ENCODE results near the gene KRTAP19-8. TPM values are rescaled to one million over a fixed set of nuclear protein-coding genes. Genes with fewer than 3 reads are reported as not detected.

KRTAP19-8 gene
- total RNA-seq, 1 donor = not detected

GRCh38 chr21:31072533-31072932 is 34.3 kb upstream of the KRTAP19-8 start:
- no peak overlapping the region for H3K4me3 ChIP-seq (ENCODE audit: low read depth, low read length)
- no peak for DNase-seq (ENCODE audit: low read depth)
- no peak for TF ChIP-seq CTCF (IDR thresholded peaks at IDR 0.05; ENCODE audit: insufficient read depth, low read length)

- DNase-seq (ENCODE audit: low read depth) = no peak
- H3K4me3 ChIP-seq (ENCODE audit: low read depth, low read length) = no peak overlapping the region
- no peak for TF ChIP-seq CTCF (IDR thresholded peaks at IDR 0.05; ENCODE audit: insufficient read depth, low read length)
Measured at GRCh38 chr21:31064803-31065202, 26.5 kb upstream of the KRTAP19-8 start.

GRCh38 chr21:31052489-31053142 is 14.3 kb upstream of the KRTAP19-8 start:
- no peak overlapping the region for H3K4me3 ChIP-seq (ENCODE audit: low read depth, low read length)
- no peak for TF ChIP-seq CTCF (IDR thresholded peaks at IDR 0.05; ENCODE audit: insufficient read depth, low read length)
- no peak for DNase-seq (ENCODE audit: low read depth)

- DNase-seq (ENCODE audit: low read depth) = no peak
- no peak for TF ChIP-seq CTCF (IDR thresholded peaks at IDR 0.05; ENCODE audit: insufficient read depth, low read length)
- H3K4me3 ChIP-seq (ENCODE audit: low read depth, low read length) = no peak overlapping the region
Measured at GRCh38 chr21:31050577-31051157, 12.4 kb upstream of the KRTAP19-8 start.

GRCh38 chr21:31045841-31046240 is 7.6 kb upstream of the KRTAP19-8 start:
- no peak for DNase-seq (ENCODE audit: low read depth)
- TF ChIP-seq CTCF (IDR thresholded peaks at IDR 0.05; ENCODE audit: insufficient read depth, low read length) = no peak
- no peak overlapping the region for H3K4me3 ChIP-seq (ENCODE audit: low read depth, low read length)

GRCh38 chr21:31043471-31043870 is 5.2 kb upstream of the KRTAP19-8 start:
- no peak overlapping the region for H3K4me3 ChIP-seq (ENCODE audit: low read depth, low read length)
- no peak for DNase-seq (ENCODE audit: low read depth)
- no peak for TF ChIP-seq CTCF (IDR thresholded peaks at IDR 0.05; ENCODE audit: insufficient read depth, low read length)

- TF ChIP-seq CTCF (IDR thresholded peaks at IDR 0.05; ENCODE audit: insufficient read depth, low read length) = no peak
- no peak for DNase-seq (ENCODE audit: low read depth)
- no peak overlapping the region for H3K4me3 ChIP-seq (ENCODE audit: low read depth, low read length)
Measured at GRCh38 chr21:31042080-31042464, 3.8 kb upstream of the KRTAP19-8 start.

Measured in fibroblast of the aortic adventitia (primary cell).